Mesothelial cell of epicardium (in vitro differentiated cells): ENCODE measurements around the gene B4GALT5. TPM values are rescaled to one million over a fixed set of nuclear protein-coding genes. Genes with fewer than 3 reads are reported as not detected.

Source experiments
- DNase-seq, 2 experiments: peaks; one replicate each; pipeline ENCODE4 v3.0.0; 2021; ENCODE audit warnings: low spot score in 2 of 2; ENCODE audit not compliant: unreplicated experiment in 2 of 2
- H3K27ac Mint-ChIP-seq: 2 replicates; pipeline ENCODE4 v1.8.0; 2021; ENCODE audit warnings: mixed read lengths
- H3K27me3 Mint-ChIP-seq: 2 replicates; pipeline ENCODE4 v1.8.0; 2021; ENCODE audit warnings: low read depth, mixed read lengths
- H3K36me3 Mint-ChIP-seq: 2 replicates; pipeline ENCODE4 v1.8.0; 2021; ENCODE audit warnings: mixed read lengths
- H3K4me1 Mint-ChIP-seq: 2 replicates; pipeline ENCODE4 v1.8.0; 2021; ENCODE audit warnings: mixed read lengths
- H3K4me3 Mint-ChIP-seq: 2 replicates; pipeline ENCODE4 v1.8.0; 2021; ENCODE audit warnings: mild to moderate bottlenecking, moderate library complexity, mixed read lengths
- H3K9me3 Mint-ChIP-seq: 2 replicates; pipeline ENCODE4 v1.8.0; 2021; ENCODE audit warnings: mixed read lengths
- total RNA-seq: library from RNA; stranded (reverse); gene quantifications from 3 replicates; pipeline ENCODE4 v1.2.1, GENCODE V29; 2021
- TF ChIP-seq, protein P1 (sequence below): fragments of 200-600 bp; sonication (generic); IDR thresholded peaks from one replicate; pipeline ENCODE4 v1.5.0; 2021; ENCODE audit warnings: antibody characterized with exemption; ENCODE audit not compliant: unreplicated experiment

The B4GALT5 gene
- total RNA-seq, 1 donor from 2014 or later = 52.6 TPM

DNA sequence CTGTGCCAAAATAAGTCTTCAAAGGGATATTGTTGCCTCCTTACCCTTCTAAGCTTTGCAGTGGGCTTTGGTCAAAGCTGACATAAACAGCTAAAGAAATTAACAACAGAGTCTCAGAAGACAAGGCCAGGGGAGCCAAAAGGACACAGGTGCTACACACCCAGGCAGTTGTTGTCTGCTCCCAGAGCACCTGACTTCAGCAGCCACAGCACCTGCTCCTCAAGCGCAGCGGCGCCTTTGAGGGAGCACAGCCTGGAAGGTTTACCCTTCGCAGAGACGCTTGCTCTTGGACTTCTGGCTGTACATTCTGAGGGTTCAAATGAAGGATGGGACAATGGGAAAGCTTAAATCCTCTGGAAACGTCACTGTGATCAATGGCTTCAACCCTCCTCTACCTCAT, 16.6 kb downstream of the B4GALT5 start:
- H3K4me3 Mint-ChIP-seq = no peak overlapping the region
- H3K4me1 Mint-ChIP-seq = peaks cover 51% of the 10 kb centered on the region
- H3K27ac Mint-ChIP-seq = no peak overlapping the region
- TF ChIP-seq, protein P1, sequence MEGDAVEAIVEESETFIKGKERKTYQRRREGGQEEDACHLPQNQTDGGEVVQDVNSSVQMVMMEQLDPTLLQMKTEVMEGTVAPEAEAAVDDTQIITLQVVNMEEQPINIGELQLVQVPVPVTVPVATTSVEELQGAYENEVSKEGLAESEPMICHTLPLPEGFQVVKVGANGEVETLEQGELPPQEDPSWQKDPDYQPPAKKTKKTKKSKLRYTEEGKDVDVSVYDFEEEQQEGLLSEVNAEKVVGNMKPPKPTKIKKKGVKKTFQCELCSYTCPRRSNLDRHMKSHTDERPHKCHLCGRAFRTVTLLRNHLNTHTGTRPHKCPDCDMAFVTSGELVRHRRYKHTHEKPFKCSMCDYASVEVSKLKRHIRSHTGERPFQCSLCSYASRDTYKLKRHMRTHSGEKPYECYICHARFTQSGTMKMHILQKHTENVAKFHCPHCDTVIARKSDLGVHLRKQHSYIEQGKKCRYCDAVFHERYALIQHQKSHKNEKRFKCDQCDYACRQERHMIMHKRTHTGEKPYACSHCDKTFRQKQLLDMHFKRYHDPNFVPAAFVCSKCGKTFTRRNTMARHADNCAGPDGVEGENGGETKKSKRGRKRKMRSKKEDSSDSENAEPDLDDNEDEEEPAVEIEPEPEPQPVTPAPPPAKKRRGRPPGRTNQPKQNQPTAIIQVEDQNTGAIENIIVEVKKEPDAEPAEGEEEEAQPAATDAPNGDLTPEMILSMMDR = no peak
- H3K9me3 Mint-ChIP-seq = no peaks in the 10 kb centered on the region
- no peak for DNase-seq
- H3K27me3 Mint-ChIP-seq = no peaks in the 10 kb centered on the region
- H3K36me3 Mint-ChIP-seq = no peaks in the 10 kb centered on the region

- H3K27ac Mint-ChIP-seq = no peak overlapping the region
- H3K4me3 Mint-ChIP-seq = no peak overlapping the region
- H3K4me1 Mint-ChIP-seq = peaks cover 51% of the 10 kb centered on the region
Observed at GRCh38 chr20:49696594-49696993, 17.1 kb downstream of the B4GALT5 start.

DNA sequence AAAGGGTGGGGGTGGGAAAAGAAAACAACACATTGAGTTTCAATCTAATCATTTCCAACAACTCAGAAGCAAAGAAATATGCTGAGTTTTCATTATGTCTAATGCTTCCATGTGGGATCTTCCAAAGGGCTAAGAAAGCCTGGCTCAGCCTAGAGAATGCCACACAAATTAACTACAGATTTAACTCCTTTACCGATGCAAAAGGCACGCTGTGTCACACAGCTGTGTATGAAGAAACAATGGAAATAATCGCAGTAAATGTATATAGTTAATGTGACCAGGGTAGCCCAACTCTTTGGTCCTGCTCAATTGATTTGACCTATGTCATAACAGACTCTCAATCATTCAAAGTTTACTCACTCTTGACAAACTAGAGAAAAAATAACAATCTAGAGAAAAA, 17.8 kb downstream of the B4GALT5 start:
- Mint-ChIP-seq H3K4me1 (peaks cover 51% of the 10 kb centered on the region), H3K27me3 (no peaks in the 10 kb centered on the region), H3K36me3 (no peaks in the 10 kb centered on the region), H3K9me3 (no peaks in the 10 kb centered on the region), H3K4me3 (no peak overlapping the region), H3K27ac (no peak overlapping the region)
- TF ChIP-seq, protein P1 = no peak
- no peak for DNase-seq

More at GRCh38 chr20:49696594-49696993, 17.1 kb downstream of the B4GALT5 start:
- TF ChIP-seq, protein P1 = no peak
- Mint-ChIP-seq H3K27me3 (no peaks in the 10 kb centered on the region), H3K9me3 (no peaks in the 10 kb centered on the region), H3K36me3 (no peaks in the 10 kb centered on the region)
- DNase-seq = no peak

GRCh38 chr20:49694450-49695071, 19.1 kb downstream of the B4GALT5 start:
- H3K27me3 Mint-ChIP-seq = no peaks in the 10 kb centered on the region
- no peak overlapping the region for H3K4me3 Mint-ChIP-seq
- TF ChIP-seq, protein P1 = no peak
- no peaks in the 10 kb centered on the region for H3K36me3 Mint-ChIP-seq
- no peaks in the 10 kb centered on the region for H3K9me3 Mint-ChIP-seq
- no peak for DNase-seq
- H3K27ac Mint-ChIP-seq = no peak overlapping the region
- H3K4me1 Mint-ChIP-seq = peaks cover 48% of the 10 kb centered on the region

DNA sequence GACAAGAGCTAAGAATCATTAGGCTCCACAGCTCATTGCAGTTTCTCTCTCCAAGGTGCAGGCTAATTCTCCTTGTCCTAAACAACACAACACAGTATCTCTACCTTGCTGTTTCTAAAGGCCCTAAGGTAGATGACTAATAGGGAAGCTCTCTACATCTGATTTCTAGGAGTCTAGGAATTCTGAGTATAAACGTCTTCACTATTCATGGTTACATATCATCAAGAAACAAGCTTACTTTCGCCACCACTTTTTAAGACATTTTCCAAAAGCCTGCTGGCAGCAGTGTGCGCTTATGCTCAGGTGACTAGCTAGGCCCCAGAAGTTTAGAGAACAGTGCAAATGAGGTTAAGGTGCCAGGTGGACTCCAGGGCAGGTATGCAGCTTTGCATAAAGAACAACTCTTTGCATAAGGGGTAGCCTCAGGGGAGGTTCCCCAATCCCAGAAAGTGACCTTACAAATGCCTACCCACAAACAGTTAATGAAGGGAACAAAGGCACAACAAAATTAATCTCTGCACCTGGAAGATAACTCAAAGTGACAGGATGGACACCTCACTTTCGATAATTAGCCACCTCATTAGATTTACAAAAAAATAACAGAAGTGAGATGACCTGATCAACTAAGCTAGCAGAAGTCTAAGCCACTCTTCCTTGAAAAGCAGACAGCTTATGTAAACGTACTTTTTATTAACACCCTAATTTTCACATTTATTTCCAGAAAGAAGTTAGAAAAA, 20.1 kb downstream of the B4GALT5 start:
- Mint-ChIP-seq H3K4me3 (no peak overlapping the region), H3K4me1 (peaks cover 47% of the 10 kb centered on the region), H3K27me3 (no peaks in the 10 kb centered on the region), H3K27ac (no peak overlapping the region), H3K9me3 (no peaks in the 10 kb centered on the region), H3K36me3 (no peaks in the 10 kb centered on the region)
- TF ChIP-seq, protein P1 = no peak
- DNase-seq = no peak
